ACC112 (cell line): ENCODE measurements around the gene MEDAG.

Experiments
- H2AFZ ChIP-seq: fragments of 200-600 bp; sonication (generic); one replicate; pipeline ENCODE4 v1.6.0; 2017; ENCODE audit warnings: antibody characterized with exemption, low read length; ENCODE audit not compliant: unreplicated experiment
- H3K27ac ChIP-seq: fragments of 200-600 bp; sonication (generic); 2 replicates; pipeline ENCODE4 v1.5.1; 2014; ENCODE audit warnings: low read depth, mild to moderate bottlenecking, antibody characterized with exemption, low read length, moderate library complexity
- H3K27me3 ChIP-seq: fragments of 200-600 bp; sonication (generic); 2 replicates; pipeline ENCODE4 v1.6.1; 2014; ENCODE audit warnings: mild to moderate bottlenecking, antibody characterized with exemption, low read length, moderate library complexity, mixed read lengths; ENCODE audit not compliant: insufficient read depth
- H3K36me3 ChIP-seq: fragments of 200-600 bp; sonication (generic); 2 replicates; pipeline ENCODE4 v1.6.1; 2016; ENCODE audit warnings: mild to moderate bottlenecking, antibody characterized with exemption, low read length, moderate library complexity, mixed read lengths; ENCODE audit not compliant: insufficient read depth
- H3K4me1 ChIP-seq: fragments of 200-600 bp; sonication (generic); one replicate; pipeline ENCODE4 v1.6.1; 2016; ENCODE audit warnings: low read length, mixed read lengths; ENCODE audit not compliant: insufficient read depth, unreplicated experiment, control insufficient read depth
- H3K4me3 ChIP-seq: fragments of 200-600 bp; sonication (generic); 2 replicates; pipeline ENCODE4 v1.5.1; 2014; ENCODE audit warnings: mild to moderate bottlenecking, low read depth, low read length
- H3K79me2 ChIP-seq: fragments of 200-600 bp; sonication (generic); one replicate; pipeline ENCODE4 v1.6.0; 2016; ENCODE audit warnings: low read length; ENCODE audit not compliant: control insufficient read depth, unreplicated experiment, insufficient read depth

MEDAG gene

DNA sequence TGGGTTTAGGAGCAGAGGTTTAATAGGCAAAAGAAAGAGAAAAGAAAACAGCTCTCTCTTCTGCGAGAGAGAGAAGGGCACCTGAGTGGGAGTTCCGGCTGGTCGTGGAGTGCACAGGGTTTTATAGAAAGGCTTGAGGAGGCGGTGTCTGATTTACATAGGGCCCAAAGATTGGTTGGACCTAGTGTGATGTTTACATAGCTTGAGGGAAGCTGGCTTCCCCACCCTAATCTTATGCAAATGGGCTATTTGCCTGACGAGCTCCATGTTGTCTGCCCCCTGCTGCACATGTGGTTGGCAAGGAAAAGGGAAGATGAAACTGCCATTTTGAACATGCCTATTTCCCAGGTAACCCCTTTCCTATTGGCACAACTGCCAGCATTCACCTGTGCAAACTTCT is 21.5 kb upstream of the MEDAG start:
- no peak overlapping the region for H3K4me3 ChIP-seq
- H3K79me2 ChIP-seq: no peaks in the 10 kb centered on the region
- no peaks in the 10 kb centered on the region for H3K36me3 ChIP-seq
- no peak overlapping the region for H3K27ac ChIP-seq
- peaks cover 18% of the 10 kb centered on the region for H3K4me1 ChIP-seq
- no peaks in the 10 kb centered on the region for H3K27me3 ChIP-seq
- no peak overlapping the region for H2AFZ ChIP-seq

DNA sequence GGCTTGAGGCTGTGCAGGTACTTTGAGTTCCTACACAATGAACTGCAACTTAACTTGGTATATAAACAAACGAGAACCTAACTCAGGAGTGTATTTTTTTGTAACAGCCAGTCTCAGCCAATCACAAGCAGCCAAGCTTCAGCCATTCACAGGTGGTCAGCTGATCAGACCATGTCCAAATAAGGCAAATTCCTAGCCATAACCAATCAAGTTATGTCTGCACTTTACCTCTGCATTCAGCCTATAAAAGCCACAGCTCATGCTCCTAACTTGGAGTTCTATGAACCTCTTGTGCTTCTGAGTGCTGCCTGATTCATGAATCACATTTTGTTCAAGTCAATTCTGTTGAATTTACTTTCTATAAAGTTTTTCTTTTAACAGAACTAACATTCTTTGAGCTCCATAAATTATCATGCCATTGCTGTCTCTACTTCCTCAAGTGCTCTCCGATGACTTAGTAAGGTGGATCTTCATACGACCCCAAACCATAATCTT is 16.8 kb upstream of the MEDAG start:
- Histone ChIP-seq H3K4me3 (no peak overlapping the region), H3K27me3 (no peaks in the 10 kb centered on the region), H3K4me1 (no peaks in the 10 kb centered on the region), H3K27ac (no peak overlapping the region), H3K36me3 (no peaks in the 10 kb centered on the region), H3K79me2 (no peaks in the 10 kb centered on the region), H2AFZ (no peak overlapping the region)

DNA sequence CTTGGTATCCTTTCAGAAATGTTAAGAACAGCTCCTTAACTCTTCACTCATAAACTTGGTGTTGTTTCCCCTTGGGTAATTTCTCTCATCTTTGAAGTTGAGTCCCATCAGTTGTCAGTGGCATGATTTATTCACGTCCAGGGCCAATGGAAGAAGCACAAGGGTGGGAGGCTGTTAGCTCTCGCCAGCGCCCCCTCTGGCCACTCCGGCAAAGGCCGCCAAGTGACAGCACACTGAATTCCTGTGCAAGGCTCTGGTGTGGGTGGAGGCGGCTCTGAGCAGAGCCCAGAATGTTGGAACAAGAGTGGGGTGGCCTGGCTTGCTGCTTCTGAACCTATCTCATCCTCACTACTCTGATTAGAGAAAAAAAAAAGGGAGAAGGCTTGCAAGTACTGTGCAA is 13.1 kb upstream of the MEDAG start:
- H3K27ac ChIP-seq: no peak overlapping the region
- H3K27me3 ChIP-seq: no peaks in the 10 kb centered on the region
- H3K36me3 ChIP-seq: no peaks in the 10 kb centered on the region
- H3K4me1 ChIP-seq: peaks cover 18% of the 10 kb centered on the region
- no peak overlapping the region for H3K4me3 ChIP-seq
- H3K79me2 ChIP-seq: no peaks in the 10 kb centered on the region
- no peak overlapping the region for H2AFZ ChIP-seq

DNA sequence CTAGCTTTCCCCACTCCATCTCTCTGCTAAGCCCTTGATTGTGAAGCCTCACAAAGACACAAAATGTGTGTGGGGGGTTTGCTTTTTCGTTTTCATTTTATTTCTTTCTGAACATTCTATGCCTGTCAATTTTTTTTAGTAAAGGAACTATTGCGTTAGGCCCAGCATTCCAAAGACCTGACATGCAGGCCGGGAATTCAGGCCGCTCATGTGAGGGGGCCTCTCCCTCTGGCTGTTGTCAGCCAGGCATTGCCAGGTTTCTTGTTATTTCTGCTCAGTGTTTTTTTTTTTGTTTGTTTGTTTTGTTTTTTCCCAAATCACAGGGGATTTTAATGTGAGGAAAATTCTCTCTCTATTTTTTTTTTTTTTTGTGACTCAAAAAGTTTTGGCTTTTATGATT is 10.3 kb upstream of the MEDAG start:
- no peaks in the 10 kb centered on the region for H3K79me2 ChIP-seq
- H3K36me3 ChIP-seq: no peaks in the 10 kb centered on the region
- H3K27me3 ChIP-seq: no peaks in the 10 kb centered on the region
- peak overlapping the region; percentile 92 for H2AFZ ChIP-seq
- H3K4me3 ChIP-seq: no peak overlapping the region
- H3K27ac ChIP-seq: peak overlapping the region; percentile 80
- peaks cover 43% of the 10 kb centered on the region for H3K4me1 ChIP-seq

DNA sequence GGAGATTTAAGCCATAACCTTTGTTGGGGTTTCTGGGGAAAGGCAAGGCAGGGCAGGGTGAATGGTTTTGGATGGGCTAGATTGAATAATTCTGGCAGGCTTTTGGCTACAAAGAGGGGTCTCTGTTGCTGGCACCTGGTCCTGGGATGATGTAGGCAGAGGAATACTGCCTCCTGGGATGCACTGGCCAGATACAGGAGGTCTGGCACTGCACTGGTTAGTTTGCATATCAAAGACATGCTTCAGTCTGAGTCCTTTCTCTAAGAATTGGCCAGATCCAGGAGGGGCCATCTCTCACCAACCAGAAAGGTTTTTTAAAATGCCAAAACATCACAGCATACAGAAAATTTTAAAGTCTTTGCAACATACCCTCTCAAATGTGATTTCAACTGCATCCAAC is 8.0 kb upstream of the MEDAG start:
- H3K79me2 ChIP-seq: no peaks in the 10 kb centered on the region
- H3K27ac ChIP-seq: peak overlapping the region; percentile 93
- H3K36me3 ChIP-seq: no peaks in the 10 kb centered on the region
- no peak overlapping the region for H2AFZ ChIP-seq
- no peaks in the 10 kb centered on the region for H3K27me3 ChIP-seq
- peaks cover 43% of the 10 kb centered on the region for H3K4me1 ChIP-seq
- no peak overlapping the region for H3K4me3 ChIP-seq

DNA sequence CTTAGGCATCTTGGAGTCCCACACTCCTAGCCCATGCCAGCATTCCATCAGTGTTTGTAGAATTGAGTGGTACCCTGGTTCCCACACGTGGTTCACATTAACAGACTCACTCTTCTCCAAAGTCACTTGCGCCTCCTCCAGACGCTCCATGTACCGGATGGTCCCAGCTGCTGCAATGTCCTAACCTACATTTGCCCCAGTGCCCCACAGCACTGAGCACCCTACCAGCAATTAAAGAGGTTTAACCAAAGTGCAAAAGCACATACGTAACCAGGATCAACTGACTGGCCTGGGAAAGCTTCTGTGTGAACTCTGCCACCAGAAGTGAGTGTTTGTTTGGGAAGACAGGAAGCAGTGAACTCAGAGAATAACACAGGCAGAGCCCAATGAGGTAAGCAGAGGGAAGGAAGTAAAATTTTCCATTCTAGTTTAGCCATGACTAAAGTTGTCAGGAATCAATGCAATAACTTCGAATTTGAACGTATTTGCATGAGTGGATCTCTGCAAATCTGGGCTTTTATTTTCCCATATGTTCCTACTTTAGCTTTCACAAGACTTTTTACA is 7.3 kb upstream of the MEDAG start:
- no peak overlapping the region for H3K4me3 ChIP-seq
- no peak overlapping the region for H2AFZ ChIP-seq
- peak overlapping the region; percentile 93 for H3K27ac ChIP-seq
- H3K4me1 ChIP-seq: peaks cover 43% of the 10 kb centered on the region
- H3K36me3 ChIP-seq: no peaks in the 10 kb centered on the region
- H3K79me2 ChIP-seq: no peaks in the 10 kb centered on the region
- no peaks in the 10 kb centered on the region for H3K27me3 ChIP-seq

DNA sequence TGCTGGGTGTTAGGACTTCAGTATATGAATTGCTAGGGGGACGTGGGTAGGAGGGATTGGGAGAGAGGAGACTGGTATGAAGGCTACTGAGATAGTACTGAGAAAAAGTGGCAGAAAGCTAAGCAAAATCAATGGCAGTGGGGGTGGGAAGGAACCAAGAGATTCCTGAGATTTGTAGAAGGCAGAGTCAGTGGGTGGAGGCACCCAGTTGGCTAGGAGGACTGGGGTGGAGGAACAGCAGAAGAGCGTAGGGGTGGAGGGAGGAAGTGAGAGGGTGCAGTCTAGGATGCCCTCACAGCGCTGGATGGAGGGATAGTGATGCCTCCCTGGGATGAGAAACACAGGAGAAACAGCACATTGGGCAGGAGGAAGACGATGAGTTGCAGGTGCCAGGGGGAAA is 5.6 kb upstream of the MEDAG start:
- no peaks in the 10 kb centered on the region for H3K36me3 ChIP-seq
- no peak overlapping the region for H2AFZ ChIP-seq
- H3K79me2 ChIP-seq: no peaks in the 10 kb centered on the region
- H3K4me1 ChIP-seq: peaks cover 49% of the 10 kb centered on the region
- peak overlapping the region; percentile 93; the same call in 1 of the 2 replicates for H3K27ac ChIP-seq
- H3K4me3 ChIP-seq: no peak overlapping the region
- no peaks in the 10 kb centered on the region for H3K27me3 ChIP-seq

DNA sequence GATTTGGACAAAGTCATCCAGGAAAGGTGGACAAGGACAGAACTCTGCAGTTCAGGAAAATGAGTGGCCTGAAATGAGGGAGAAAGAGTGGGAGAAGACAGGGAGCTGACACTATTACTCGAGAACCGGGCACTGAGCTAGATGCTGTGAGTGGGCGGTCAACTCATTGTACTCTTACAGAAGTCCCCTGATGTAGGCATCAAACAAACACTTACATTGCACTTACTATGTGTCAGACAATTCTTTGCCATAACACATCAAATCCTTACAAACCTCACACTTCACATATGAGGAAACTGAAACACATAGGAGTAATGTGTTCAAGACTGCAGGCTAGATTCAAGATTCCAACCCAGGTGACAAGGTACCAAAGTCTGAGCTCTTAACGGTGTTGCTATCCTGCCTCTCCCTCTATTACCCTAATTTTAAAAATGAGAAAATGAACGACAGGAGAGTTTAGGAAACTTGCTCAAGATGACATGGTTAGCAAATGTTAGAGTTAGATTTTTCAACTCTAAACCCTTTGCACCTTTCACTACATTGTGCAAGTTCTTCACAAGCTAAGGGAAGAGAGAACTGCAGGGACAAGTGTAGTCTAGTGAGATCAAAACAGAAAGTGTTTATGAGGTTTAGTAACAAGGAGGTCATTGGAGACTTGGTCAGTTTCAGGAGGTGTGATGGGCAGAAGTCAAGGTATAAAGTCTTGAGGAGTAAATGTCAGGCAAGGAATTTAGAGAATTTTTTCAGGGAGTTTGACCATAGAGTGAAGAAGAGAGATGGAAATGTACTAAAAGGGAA is 4.9 kb upstream of the MEDAG start:
- H3K27me3 ChIP-seq: no peaks in the 10 kb centered on the region
- H3K79me2 ChIP-seq: no peaks in the 10 kb centered on the region
- H3K4me1 ChIP-seq: peaks cover 46% of the 10 kb centered on the region
- H3K4me3 ChIP-seq: no peak overlapping the region
- no peak overlapping the region for H3K27ac ChIP-seq
- no peak overlapping the region for H2AFZ ChIP-seq
- no peaks in the 10 kb centered on the region for H3K36me3 ChIP-seq

DNA sequence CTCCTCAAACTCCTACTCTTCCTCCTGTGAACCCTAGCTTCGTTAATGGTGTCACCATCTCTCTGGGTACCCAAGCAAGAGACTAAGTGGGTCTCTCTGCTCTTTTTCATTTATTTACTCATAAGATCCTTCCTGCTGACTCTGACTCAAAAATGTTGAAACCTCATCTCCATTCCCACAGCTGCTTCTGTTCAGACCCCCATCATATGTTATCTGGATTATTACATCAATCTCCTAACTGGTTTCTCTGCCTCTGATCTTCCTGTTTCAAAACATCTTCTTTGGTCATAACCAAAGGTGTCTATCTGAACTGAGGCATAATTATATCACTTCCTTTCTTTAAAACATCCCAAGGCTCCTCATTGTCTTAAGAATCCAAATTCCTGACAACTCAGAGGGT is 2.0 kb upstream of the MEDAG start:
- Histone ChIP-seq H3K4me1 (peaks cover 36% of the 10 kb centered on the region), H2AFZ (no peak overlapping the region), H3K36me3 (no peaks in the 10 kb centered on the region), H3K4me3 (no peak overlapping the region), H3K27me3 (no peaks in the 10 kb centered on the region), H3K79me2 (peaks cover 25% of the 10 kb centered on the region), H3K27ac (no peak overlapping the region)

DNA sequence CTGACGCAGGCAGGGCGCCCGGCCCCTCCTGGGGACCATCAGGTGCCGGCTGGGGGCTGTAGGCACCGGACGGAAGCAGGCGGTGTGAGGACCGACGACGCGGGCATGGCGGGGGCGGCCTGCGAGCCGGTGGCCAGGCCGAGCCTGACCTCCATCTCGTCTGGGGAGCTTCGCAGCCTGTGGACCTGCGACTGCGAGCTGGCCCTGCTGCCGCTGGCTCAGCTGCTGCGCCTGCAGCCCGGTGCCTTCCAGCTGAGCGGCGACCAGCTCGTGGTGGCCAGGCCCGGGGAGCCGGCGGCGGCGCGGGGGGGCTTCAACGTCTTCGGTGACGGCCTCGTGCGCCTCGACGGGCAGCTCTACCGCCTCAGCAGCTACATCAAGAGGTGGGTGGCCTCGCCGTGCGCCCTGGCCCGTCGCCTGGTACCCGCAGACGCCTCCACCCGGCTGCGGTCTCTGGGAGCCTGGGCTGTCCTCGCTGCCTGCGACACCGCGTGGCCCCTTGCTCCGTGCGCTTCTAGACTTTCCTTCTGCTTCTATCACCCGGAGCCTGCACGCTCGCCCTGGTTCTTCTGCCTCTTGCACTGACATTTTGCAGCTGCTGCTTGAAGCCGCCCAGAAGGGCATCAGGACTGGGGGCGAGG is 460 bp downstream of the MEDAG start:
- H3K79me2 ChIP-seq: peaks cover 48% of the 10 kb centered on the region
- peak overlapping the region; percentile 80 for H3K4me3 ChIP-seq
- H3K4me1 ChIP-seq: peaks cover 22% of the 10 kb centered on the region
- H3K27me3 ChIP-seq: no peaks in the 10 kb centered on the region
- no peaks in the 10 kb centered on the region for H3K36me3 ChIP-seq
- no peak overlapping the region for H2AFZ ChIP-seq
- peak overlapping the region; percentile 77 for H3K27ac ChIP-seq
